ENCODE results near the gene RPL18A.

DNA sequence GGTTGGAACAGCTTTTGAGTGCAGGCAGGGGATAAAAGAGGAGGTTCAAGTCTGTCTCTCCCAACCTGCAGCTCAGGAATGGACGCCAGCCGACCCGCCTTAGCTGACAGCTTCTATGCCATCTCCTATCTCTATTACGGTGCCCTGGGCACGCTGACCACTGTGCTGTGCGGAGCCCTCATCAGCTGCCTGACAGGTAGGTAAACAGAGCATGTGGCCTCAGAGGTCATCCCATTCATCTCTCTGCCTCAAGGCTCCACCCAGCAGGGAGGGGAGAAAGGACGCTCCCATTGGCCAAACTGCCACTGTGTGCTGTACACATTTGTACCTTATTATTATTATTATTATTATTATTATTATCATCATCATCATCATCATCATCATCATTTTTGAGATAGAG lies 28.6 kb downstream of the RPL18A start:
- TF ChIP-seq, protein P1, sequence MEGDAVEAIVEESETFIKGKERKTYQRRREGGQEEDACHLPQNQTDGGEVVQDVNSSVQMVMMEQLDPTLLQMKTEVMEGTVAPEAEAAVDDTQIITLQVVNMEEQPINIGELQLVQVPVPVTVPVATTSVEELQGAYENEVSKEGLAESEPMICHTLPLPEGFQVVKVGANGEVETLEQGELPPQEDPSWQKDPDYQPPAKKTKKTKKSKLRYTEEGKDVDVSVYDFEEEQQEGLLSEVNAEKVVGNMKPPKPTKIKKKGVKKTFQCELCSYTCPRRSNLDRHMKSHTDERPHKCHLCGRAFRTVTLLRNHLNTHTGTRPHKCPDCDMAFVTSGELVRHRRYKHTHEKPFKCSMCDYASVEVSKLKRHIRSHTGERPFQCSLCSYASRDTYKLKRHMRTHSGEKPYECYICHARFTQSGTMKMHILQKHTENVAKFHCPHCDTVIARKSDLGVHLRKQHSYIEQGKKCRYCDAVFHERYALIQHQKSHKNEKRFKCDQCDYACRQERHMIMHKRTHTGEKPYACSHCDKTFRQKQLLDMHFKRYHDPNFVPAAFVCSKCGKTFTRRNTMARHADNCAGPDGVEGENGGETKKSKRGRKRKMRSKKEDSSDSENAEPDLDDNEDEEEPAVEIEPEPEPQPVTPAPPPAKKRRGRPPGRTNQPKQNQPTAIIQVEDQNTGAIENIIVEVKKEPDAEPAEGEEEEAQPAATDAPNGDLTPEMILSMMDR (conservative IDR thresholded peaks at IDR 0.05; ENCODE audit: low read depth, low read length), result no peak
- no peak for TF ChIP-seq EZH2 (IDR thresholded peaks at IDR 0.05; ENCODE audit: borderline replicate concordance, low read depth, low read length, poor library complexity, severe bottlenecking)
